ENCODE measurements around the gene METTL27. TPM values are rescaled to one million over a fixed set of nuclear protein-coding genes. Genes with fewer than 3 reads are reported as not detected.
"Not testable (repeated sequence)": the region's sequence is repeated elsewhere in the genome, so short reads cannot be mapped to it uniquely, and the experiment has no call there.

METTL27 gene
- total RNA-seq, 3 donors from 2014 or later (not counting 1 experiment from before 2014, with no cell fraction given) = 1.2 TPM; not detected in 2

- H3K27ac Mint-ChIP-seq = no peak overlapping the region
- WGBS (ENCODE audit: insufficient coverage) = 55% methylated on average over 6 of the region's 8 CpGs
These were observed 9.4 kb upstream of the METTL27 start for GRCh38 chr7:73851410-73852338.

GRCh38 chr7:73850781-73851207, 8.5 kb upstream of the METTL27 start:
- no peak overlapping the region for H3K27ac Mint-ChIP-seq
- ATAC-seq (no peak), DNase-seq (no peak)
- no peaks in the 10 kb centered on the region for H3K9me3 Mint-ChIP-seq
- no peak overlapping the region for H3K4me3 ChIP-seq (ENCODE audit: low read length)
- H3K27me3 Mint-ChIP-seq (ENCODE audit: low read depth in 2 of 2) = peaks cover 11 to 19% of the 10 kb centered on the region in 2 donors
- WGBS (ENCODE audit: insufficient coverage) = 74% methylated on average over 4 of the region's 4 CpGs
- TF ChIP-seq CTCF (IDR thresholded peaks at IDR 0.05) = no peak
- no peak overlapping the region for H3K4me3 Mint-ChIP-seq
- H3K27ac ChIP-seq (ENCODE audit: low read length) = no peak overlapping the region
- peaks cover 11% of the 10 kb centered on the region for H3K4me1 ChIP-seq (ENCODE audit: control insufficient read depth, insufficient read depth, low read length)
- no peaks in the 10 kb centered on the region for H3K9me3 ChIP-seq (ENCODE audit: control insufficient read depth, insufficient read depth, low read length)
- intact Hi-C loops (cut with micrococcal nuclease) = no loop called here
- H3K36me3 Mint-ChIP-seq = no peaks in the 10 kb centered on the region
- no peaks in the 10 kb centered on the region for H3K36me3 ChIP-seq (ENCODE audit: control insufficient read depth, insufficient read depth, low read length)
- H3K4me1 Mint-ChIP-seq = peaks cover 3 to 7% of the 10 kb centered on the region in 2 donors
- H3K27me3 ChIP-seq (ENCODE audit: control insufficient read depth, insufficient read depth, low read length) = no peaks in the 10 kb centered on the region

More at GRCh38 chr7:73851410-73852338, 9.4 kb upstream of the METTL27 start:
- Histone ChIP-seq H3K36me3 (ENCODE audit: control insufficient read depth, insufficient read depth, low read length) (no peaks in the 10 kb centered on the region), H3K4me3 (ENCODE audit: low read length) (no peak overlapping the region), H3K27ac (ENCODE audit: low read length) (no peak overlapping the region), H3K4me1 (ENCODE audit: control insufficient read depth, insufficient read depth, low read length) (peaks cover 8% of the 10 kb centered on the region), H3K27me3 (ENCODE audit: control insufficient read depth, insufficient read depth, low read length) (no peaks in the 10 kb centered on the region), H3K9me3 (ENCODE audit: control insufficient read depth, insufficient read depth, low read length) (no peaks in the 10 kb centered on the region)
- Mint-ChIP-seq H3K4me1 (peaks cover 4 to 7% of the 10 kb centered on the region in 2 donors), H3K4me3 (no peak overlapping the region), H3K36me3 (no peaks in the 10 kb centered on the region), H3K27me3 (ENCODE audit: low read depth in 2 of 2) (peaks cover 12 to 19% of the 10 kb centered on the region in 2 donors), H3K9me3 (no peaks in the 10 kb centered on the region)
- TF ChIP-seq CTCF (IDR thresholded peaks at IDR 0.05) = no peak
- peak in 1 of 2 donors; percentile 40 for DNase-seq
- peak; percentile 52 to 75 (median 63) for ATAC-seq
- intact Hi-C loops (cut with micrococcal nuclease) = no loop called here

- Mint-ChIP-seq H3K36me3 (no peaks in the 10 kb centered on the region), H3K27ac (no peak overlapping the region), H3K27me3 (ENCODE audit: low read depth in 2 of 2) (peaks cover 4 to 12% of the 10 kb centered on the region in 2 donors), H3K4me3 (no peak overlapping the region), H3K4me1 (peaks cover 0 to 6% of the 10 kb centered on the region in 2 donors), H3K9me3 (no peaks in the 10 kb centered on the region)
- Histone ChIP-seq H3K4me1 (ENCODE audit: control insufficient read depth, insufficient read depth, low read length) (peaks cover 10% of the 10 kb centered on the region), H3K27me3 (ENCODE audit: control insufficient read depth, insufficient read depth, low read length) (no peaks in the 10 kb centered on the region), H3K4me3 (ENCODE audit: low read length) (no peak overlapping the region), H3K27ac (ENCODE audit: low read length) (no peak overlapping the region), H3K36me3 (ENCODE audit: control insufficient read depth, insufficient read depth, low read length) (no peaks in the 10 kb centered on the region), H3K9me3 (ENCODE audit: control insufficient read depth, insufficient read depth, low read length) (no peaks in the 10 kb centered on the region)
- no peak for ATAC-seq
- intact Hi-C loops (cut with micrococcal nuclease) = no loop called here
- DNase-seq = no peak
- WGBS (ENCODE audit: insufficient coverage) = 88% methylated on average over 10 of the region's 10 CpGs
- TF ChIP-seq CTCF (IDR thresholded peaks at IDR 0.05) = no peak
These were observed 5.8 kb upstream of the METTL27 start for GRCh38 chr7:73847941-73848723.

- H3K4me3 ChIP-seq (ENCODE audit: low read length) = not testable (repeated sequence)
These were observed 3.4 kb upstream of the METTL27 start for GRCh38 chr7:73845701-73846195.

More at GRCh38 chr7:73845701-73846195, 3.4 kb upstream of the METTL27 start:
- H3K4me3 Mint-ChIP-seq; H3K27ac ChIP-seq (ENCODE audit: low read length); H3K27ac Mint-ChIP-seq; ATAC-seq; H3K36me3 ChIP-seq (ENCODE audit: control insufficient read depth, insufficient read depth, low read length); H3K36me3 Mint-ChIP-seq; DNase-seq; H3K27me3 ChIP-seq (ENCODE audit: control insufficient read depth, insufficient read depth, low read length); intact Hi-C loops (cut with micrococcal nuclease); H3K27me3 Mint-ChIP-seq (ENCODE audit: low read depth in 2 of 2); H3K9me3 Mint-ChIP-seq; H3K9me3 ChIP-seq (ENCODE audit: control insufficient read depth, insufficient read depth, low read length): not testable (repeated sequence)
- WGBS (ENCODE audit: insufficient coverage) = 55% methylated on average over 12 of the region's 12 CpGs
- peaks cover 0 to 13% of the 10 kb centered on the region in 2 donors for H3K4me1 Mint-ChIP-seq
- peaks cover 22% of the 10 kb centered on the region for H3K4me1 ChIP-seq (ENCODE audit: control insufficient read depth, insufficient read depth, low read length)
